Erythroblast (primary cell): ENCODE data around the gene KRTAP10-12.

Source experiments
- DNase-seq, 2 experiments: peaks; one replicate each; lab custom pipeline; 2025; lab: John Stamatoyannopoulos, UW
- GATA1 ChIP-seq: IDR thresholded peaks from 2 replicates; pipeline ENCODE4 v1.6.1; 2011; ENCODE audit warnings: low read depth, mild to moderate bottlenecking, control low read depth, low read length, moderate library complexity
- POLR2A ChIP-seq: IDR thresholded peaks from 2 replicates; pipeline ENCODE4 v1.6.1; 2011; ENCODE audit warnings: mild to moderate bottlenecking, low read length

Gene KRTAP10-12

DNA sequence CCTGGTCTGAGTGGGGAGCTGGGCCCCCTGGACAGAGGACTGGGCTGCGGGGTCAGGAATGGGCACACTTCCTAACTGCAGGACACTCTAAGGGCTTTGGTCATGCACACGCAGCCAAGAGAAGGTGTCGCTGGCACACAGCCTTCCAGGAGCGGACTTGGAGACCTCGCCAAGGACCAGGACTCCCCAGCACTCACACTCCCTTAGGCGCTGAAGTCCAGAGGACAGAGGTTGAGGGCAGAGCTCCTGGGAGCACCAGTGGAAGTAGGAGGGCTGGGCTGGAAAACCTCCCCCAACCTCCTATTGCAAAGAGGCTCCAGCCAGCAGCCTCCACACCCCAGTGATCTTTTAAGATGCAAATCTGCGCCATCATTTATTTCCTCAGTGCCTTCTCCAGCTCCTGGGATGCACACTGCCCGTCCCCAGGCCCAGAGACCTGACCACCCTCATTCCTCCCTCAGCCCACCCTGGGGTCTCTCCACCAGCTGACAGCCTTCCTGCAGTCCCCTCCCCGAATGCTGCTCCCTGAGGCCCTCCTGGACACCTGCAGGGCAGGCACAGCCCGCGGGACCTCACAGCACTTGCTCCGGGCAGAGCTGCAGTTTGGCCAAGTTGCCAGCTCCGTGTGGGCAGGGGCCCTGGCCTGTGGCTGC is 11.4 kb downstream of the KRTAP10-12 start:
- TF ChIP-seq GATA1 (no peak), POLR2A (no peak)
- DNase-seq = no peak

DNA sequence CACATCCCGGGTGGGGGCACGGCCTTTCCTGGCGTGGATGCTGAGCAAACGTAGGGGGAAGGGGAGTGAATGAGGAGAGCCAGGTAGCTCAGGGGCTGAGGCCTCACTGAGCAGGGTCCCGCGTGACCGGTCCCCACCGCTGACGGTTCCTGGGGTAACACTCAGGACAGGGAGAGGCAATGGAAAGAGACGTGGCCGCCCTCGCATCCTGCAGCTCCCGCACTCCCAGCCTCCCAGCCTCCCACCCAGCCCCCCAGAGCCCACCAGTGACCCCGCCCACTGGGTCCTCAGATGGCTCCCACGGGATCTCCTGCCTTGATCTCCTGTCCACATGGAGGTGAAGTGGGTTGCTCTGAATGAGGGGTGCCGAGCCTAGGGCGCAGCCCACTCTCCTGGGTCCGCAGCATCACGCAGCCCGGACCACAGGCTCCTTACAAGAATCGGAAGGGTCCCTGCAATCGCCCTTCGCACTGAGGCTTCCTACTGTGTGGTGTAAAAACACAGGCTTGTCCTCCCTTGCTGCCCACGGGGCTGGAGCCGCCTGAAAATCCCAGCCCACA is 12.0 kb downstream of the KRTAP10-12 start:
- DNase-seq = no peak
- TF ChIP-seq POLR2A (no peak), GATA1 (no peak)

DNA sequence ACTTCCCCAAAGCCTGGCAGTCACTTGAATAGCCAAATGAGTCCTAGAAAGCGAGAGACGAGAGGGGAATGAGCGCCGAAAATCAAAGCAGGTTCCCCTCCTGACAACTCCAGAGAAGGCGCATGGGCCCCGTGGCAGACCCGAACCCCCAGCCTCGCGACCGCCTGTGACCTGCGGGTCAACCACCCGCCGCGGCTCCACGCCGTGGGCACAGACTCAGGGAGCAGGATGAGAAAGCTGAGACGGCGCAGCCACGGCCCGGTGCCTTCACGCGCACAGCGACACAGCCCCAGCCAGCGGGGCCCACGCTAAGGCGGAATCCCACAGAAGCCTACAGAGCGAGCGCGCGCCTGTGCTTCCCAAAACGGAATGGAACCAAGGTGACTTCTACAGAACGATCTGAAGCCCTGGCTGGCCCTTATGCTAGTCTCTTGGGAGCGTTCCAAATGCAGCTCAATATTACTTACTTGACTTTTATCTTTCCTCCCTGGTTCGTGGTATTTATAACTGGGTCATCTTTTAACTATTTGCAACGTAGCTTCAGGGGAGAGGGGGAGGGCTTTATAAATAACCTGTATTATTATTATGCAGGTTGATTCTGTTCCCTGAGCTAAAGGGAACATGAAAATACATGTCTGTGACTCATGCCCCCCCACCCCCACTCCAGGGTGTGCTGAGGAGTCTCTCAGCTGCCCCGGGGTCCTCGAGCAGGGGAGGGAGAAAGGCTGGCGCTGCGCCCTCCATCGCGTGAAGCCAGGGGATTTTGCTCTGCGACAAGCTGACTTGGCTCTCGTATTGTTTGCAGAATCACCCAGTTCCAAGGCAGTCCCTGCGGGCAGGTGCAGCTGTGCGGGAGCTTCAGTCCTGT is 12.7 kb downstream of the KRTAP10-12 start:
- TF ChIP-seq POLR2A (no peak), GATA1 (no peak)
- no peak for DNase-seq

DNA sequence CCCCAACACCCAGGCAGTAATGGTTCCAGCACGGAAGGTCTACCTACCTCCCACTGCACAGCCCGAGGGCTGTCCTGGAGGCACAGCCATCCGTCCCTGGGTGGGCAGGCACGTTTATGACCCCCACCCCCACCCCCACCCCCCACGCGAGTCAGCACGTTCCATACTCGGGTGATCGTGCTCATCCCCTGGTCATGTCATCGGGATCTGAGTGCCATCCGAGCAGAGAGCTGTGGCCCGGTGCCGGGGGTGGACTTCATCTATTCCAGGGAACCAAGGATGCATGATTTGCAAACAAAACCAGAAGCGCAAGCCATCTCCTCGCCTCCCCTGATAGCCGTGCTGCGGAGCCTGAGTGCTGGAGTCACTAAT is 13.3 kb downstream of the KRTAP10-12 start:
- TF ChIP-seq POLR2A (no peak), GATA1 (no peak)
- DNase-seq = no peak

DNA sequence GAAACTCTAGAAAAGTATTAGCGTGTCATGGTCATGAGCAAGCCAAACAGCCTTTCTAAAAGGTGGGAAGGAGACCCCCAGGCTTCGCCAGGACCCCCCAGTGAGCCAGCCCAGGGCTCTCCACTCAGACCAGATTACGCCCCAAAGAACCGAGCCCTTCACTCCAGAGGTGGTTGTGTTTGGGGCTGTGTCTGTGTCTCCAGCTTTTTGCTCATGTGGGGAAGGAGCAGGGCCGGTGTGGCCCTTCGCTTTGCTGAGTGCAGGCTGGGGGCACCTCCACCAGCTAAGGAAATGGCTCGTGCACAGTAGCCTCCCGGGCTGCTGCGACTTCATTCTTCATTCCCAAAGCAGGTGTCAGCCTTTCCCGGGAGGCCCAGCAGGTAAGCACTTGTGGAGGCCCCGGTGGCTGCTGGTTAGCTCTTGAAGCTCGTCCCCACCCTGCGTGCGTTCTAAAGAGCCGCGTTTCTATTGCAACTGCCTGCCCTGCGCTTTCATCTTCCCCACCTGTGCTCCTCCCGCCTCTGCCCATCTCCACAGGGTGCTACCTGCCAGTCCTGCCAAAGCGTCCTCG is 13.9 kb downstream of the KRTAP10-12 start:
- no peak for DNase-seq
- TF ChIP-seq GATA1 (no peak), POLR2A (no peak)

DNA sequence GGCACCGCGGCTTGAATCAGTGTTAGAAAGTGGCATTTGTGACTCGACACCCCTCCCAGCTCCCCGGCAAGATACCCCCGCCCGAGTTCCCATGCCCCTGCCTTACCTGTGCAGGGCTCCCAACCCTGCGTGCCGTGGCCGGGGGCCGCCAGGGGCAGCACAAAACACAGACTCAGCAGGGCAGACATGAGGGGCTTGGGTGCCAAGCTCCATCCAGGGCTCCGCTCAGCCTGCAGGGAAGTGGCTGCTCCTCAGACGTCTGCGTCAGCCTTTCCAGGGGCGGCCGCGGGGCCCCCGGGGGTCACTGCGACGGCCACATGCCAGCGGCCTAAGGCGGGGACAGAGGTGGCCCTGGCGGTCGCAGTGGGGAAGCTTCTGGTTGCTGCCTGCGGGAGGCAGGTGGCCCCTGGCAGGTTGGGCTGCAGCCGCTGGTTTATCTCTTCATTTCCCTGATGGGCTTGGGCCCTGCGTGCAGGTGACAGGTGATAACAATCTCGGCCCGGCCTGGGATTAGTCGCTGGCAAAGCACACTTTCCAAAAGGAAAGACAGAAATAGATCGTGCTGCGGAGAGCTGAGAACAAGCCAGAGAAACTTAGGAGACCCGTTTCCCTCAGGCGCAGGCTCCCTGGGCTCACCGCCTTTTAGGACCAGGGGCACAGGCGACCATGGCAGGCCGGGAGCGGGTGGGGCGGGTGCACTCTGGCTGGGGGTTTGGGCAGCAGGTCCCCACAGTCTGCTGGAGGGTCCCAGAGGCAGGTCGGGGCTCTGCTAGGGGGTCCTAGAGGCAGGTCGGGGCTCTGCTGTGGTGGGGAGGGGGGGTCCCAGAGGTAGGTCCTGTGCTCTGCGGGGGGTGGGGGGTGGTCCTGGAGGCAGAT is 14.6 kb downstream of the KRTAP10-12 start, which contains the start of gene TSPEAR:
Gene TSPEAR (minus strand): TSS at position 246 of the 876 bp plus-strand sequence. CDS start 58 bp downstream, at position 188.
- DNase-seq = no peak
- TF ChIP-seq GATA1 (no peak), POLR2A (no peak)

DNA sequence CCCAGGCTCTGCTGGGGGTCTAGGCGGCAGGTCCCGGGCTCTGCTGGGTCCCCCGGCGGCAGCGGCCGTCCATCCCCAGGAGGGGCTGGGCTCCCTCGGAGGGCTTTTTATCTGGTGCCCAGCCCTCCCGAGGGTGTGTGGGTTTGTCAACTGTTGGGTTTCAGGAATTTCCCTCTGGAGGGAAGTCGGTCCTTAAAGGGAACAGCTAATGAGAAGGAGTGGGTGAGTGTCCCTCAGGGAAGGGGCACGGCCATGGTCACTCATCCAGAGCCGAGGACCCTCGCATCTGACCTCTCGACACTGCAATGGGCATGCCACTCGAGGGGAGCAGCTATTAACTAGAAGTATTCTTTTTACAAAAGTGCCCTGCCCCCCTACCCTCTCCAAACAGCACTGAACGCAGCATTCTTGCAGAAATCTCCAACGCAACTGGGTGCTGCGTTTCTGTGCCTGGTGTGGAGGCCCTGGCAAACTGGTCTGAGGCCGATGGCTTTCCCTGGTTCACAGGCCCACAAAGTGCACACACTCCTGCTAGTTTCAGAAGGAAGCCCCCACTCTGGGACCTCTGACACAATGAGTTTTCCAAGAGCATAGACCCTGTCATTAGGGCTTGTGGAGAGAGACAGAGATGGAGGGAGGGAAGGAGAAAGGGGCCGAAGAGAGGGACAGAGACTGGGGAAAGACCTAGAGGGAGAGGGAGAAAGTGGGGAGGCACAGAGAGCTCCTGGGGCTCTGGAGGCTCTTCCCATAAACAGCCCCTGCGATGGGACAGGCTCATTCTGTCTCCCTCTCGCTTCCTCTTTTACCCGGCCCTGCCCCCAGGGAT is 15.4 kb downstream of the KRTAP10-12 start:
- TF ChIP-seq GATA1 = no peak
- TF ChIP-seq POLR2A = no peak
- no peak for DNase-seq

DNA sequence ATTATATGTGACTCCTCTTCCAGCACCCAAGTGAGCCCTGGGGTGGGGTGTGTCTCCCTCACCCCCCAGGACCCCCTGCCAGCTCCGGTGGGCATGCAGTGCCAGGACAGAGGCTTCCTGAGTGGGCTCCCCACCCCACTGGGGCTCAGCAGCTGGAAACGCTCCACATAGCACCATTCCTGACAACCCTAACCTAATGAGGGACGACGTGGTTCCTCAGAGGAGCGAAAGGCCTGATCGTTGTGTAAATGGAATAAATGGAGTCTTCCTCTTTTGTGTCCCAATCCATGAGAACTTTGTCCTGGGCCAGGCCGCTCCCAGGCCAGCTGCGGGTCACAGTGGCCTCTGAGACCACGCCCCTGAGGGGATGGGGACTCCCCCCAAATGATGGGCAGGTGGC is 16.2 kb downstream of the KRTAP10-12 start:
- TF ChIP-seq POLR2A (no peak), GATA1 (no peak)
- no peak for DNase-seq

DNA sequence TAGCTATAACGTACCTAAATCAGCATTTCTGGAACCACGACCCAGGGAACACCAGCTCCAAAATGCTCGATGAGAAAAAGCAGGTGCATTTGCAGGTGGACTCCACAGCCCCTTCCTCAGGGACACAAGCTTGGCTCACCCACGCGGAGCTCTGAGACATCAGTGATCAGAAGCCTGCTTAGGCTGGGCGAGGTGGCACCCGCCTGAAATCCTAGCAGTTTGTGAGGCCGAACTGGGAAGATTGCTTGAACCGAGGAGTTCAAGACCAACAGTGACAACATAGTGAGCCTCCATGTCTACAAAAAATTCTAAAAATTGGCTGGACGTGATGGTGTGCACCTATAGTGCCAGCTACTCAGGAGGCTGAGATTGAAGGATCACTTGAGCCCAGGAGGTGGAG is 16.9 kb downstream of the KRTAP10-12 start:
- no peak for DNase-seq
- TF ChIP-seq POLR2A = no peak
- no peak for TF ChIP-seq GATA1

DNA sequence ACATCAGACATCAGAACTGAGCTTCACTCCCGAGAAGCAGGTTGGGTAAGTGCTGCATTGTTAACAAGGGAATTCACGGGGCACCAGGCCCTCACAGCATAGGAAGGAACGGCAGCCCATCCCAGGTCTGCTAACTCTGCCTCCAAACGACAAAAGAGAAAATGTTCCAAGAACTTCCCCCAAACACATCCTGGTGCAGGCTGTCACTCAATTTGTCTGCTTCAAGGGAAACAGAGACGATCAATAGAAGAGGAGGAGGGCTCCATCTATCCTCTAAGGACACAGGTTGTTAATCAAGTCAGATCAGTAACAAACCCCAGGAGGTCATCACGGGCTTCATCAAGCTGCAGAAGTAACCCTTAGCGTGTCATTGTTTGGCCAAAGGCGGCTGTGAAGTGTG is 17.9 kb downstream of the KRTAP10-12 start:
- DNase-seq = no peak
- TF ChIP-seq POLR2A (no peak), GATA1 (no peak)

DNA sequence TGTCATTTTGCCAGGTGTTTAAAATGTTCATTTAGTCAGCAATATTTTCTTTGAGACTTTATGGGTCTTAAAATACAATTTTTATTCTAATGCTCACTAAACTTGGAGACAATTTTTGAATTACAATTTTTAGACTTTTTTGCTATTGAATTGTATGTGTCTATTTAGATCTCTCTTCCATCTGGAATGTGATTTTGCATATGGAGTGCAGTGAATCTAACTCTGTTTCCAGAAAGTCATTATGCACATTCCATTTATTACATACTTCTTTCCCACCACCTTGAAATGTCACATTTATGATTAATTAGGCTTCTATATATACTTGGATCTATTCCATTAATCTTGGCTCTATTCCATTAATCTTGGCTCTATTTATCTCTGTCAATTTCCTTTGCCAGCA is 20.0 kb downstream of the KRTAP10-12 start:
- no peak for DNase-seq
- TF ChIP-seq GATA1 (no peak), POLR2A (no peak)

DNA sequence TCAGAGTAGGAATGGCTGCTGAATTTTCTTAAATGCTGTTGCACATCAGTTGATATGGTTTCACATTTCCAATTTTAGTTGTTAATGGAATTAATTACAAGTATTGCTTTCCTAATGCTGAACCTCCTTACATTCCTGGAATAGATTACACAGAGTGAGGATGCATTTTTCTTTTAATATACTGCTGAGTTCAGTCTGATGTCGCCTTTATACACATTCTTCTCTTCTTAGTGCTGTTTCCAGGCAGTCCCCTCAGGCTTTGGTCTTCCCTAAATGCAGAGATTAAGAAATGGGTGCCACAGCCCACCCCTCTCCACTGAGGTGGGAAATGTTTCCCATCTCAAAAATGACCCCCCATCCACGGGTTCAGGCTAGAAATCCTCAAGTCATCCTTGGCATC is 21.1 kb downstream of the KRTAP10-12 start:
- no peak for TF ChIP-seq GATA1
- no peak for TF ChIP-seq POLR2A
- DNase-seq = no peak
